A549 (cell line): ENCODE results near the gene TBC1D8. TPM values are rescaled to one million over a fixed set of nuclear protein-coding genes. Genes with fewer than 3 reads are reported as not detected.

Experiments
- ATAC-seq, 2 experiments: fragments of 200-7000 bp in 1 of 2; fragments of >200 bp in 1 of 2; cut with Nextera tagmentation in 1 of 2; cut with Tn5 transposase in 1 of 2; 3 replicates each; pipeline versions ENCODE4 v1.8.0 to v1.9.1; 2018 to 2020; ENCODE audit warnings: mild to moderate bottlenecking in 1 of 2, moderate library complexity in 1 of 2
- CTCF ChIA-PET: fragments of 300-600 bp; sonication (Branson Sonifier 250); formaldehyde crosslinking; extraction: SDS; loops from one replicate; lab custom pipeline; 2021; ENCODE audit warnings: antibody characterized with exemption, inconsistent platforms; lab: Yijun Ruan, JAX
- POLR2A ChIA-PET: fragments of 350-600 bp; formaldehyde crosslinking; extraction: SDS; loops from one replicate; lab custom pipeline; 2021; ENCODE audit warnings: antibody characterized with exemption, inconsistent platforms; lab: Yijun Ruan, JAX
- DNase-seq, 2 experiments: peaks; one replicate each; pipeline versions ENCODE4 v3.0.0 to v3.0.0-alpha.2; 2011 to 2016; ENCODE audit warnings: low read depth in 1 of 2, low spot score in 1 of 2
- FAIRE-seq: peaks from 2 replicates; lab custom pipeline; 2011; peaks lifted over from hg19 to GRCh38; lab: Jason Lieb, UNC
- H3K27ac ChIP-seq, 2 experiments: fragments of >200 bp; sonication (Bioruptor Twin); formaldehyde crosslinking; 3 replicates each; pipeline ENCODE4 v1.5.1; 2016 to 2017
- H3K4me1 ChIP-seq: fragments of >200 bp; sonication (Bioruptor Twin); formaldehyde crosslinking; 3 replicates; pipeline ENCODE4 v1.6.1; 2016
- H3K4me2 ChIP-seq: fragments of >200 bp; sonication (Bioruptor Twin); formaldehyde crosslinking; 3 replicates; pipeline ENCODE4 v1.6.1; 2016
- H3K4me3 ChIP-seq: fragments of >200 bp; sonication (Bioruptor Twin); formaldehyde crosslinking; 3 replicates; pipeline ENCODE4 v1.5.1; 2016
- H3K9me3 ChIP-seq: fragments of >200 bp; sonication (Bioruptor Twin); formaldehyde crosslinking; 3 replicates; pipeline ENCODE4 v1.6.1; 2016
- CBX2 ChIP-seq: fragments of 200-600 bp; sonication (generic); IDR thresholded peaks from 2 replicates; pipeline ENCODE4 v1.6.1; 2016; ENCODE audit warnings: low read depth, mild to moderate bottlenecking, borderline replicate concordance
- CEBPB ChIP-seq, 2 experiments: fragments of >200 bp in 1 of 2; sonication (Bioruptor Twin) in 1 of 2; formaldehyde crosslinking in 1 of 2; IDR thresholded peaks; 2 replicates each; pipeline ENCODE4 v1.6.1; 2012 to 2016
- EP300 ChIP-seq, 2 experiments: fragments of >200 bp; sonication (Bioruptor Twin); formaldehyde crosslinking; IDR thresholded peaks; 2 replicates in 1 of 2; 3 replicates in 1 of 2; pipeline ENCODE4 v1.6.1; 2016 to 2017
- FOSB ChIP-seq: fragments of 250-450 bp; sonication (Bioruptor Pico); IDR thresholded peaks from 2 replicates; pipeline ENCODE4 v1.5.0; 2020; ENCODE audit warnings: mild to moderate bottlenecking, moderate library complexity
- FOXS1 ChIP-seq: fragments of 250-450 bp; sonication (Bioruptor Pico); IDR thresholded peaks from 2 replicates; pipeline ENCODE4 v1.5.0; 2020; ENCODE audit warnings: mild to moderate bottlenecking, moderate library complexity
- GATA3 ChIP-seq: IDR thresholded peaks from 2 replicates; pipeline ENCODE4 v1.6.1; 2012; ENCODE audit warnings: borderline replicate concordance
- HDAC2 ChIP-seq: fragments of 200-600 bp; sonication (generic); IDR thresholded peaks from 2 replicates; pipeline ENCODE4 v1.6.1; 2016
- HOXB13 ChIP-seq: fragments of 250-450 bp; sonication (Bioruptor Pico); IDR thresholded peaks from 2 replicates; pipeline ENCODE4 v1.5.0; 2020; ENCODE audit warnings: low read depth, mild to moderate bottlenecking, moderate library complexity
- JUNB ChIP-seq: fragments of >200 bp; sonication (Bioruptor Twin); formaldehyde crosslinking; IDR thresholded peaks from 2 replicates; pipeline ENCODE4 v1.6.1; 2016
- KDM1A ChIP-seq: fragments of 200-600 bp; sonication (generic); IDR thresholded peaks from 2 replicates; pipeline ENCODE4 v1.6.1; 2016; ENCODE audit warnings: low read depth, mild to moderate bottlenecking
- MAZ ChIP-seq: fragments of 150-350 bp; IDR thresholded peaks from 2 replicates; pipeline ENCODE4 v1.6.1; 2014; ENCODE audit warnings: antibody characterized with exemption, low read depth, low read length, borderline replicate concordance
- NFE2L2 ChIP-seq: fragments of 150-350 bp; conservative IDR thresholded peaks from 2 replicates; pipeline ENCODE4 v1.6.1; 2014; ENCODE audit warnings: low read length
- PHF8 ChIP-seq: fragments of 200-600 bp; sonication (generic); IDR thresholded peaks from 2 replicates; pipeline ENCODE4 v1.6.1; 2016; ENCODE audit warnings: low read depth, mild to moderate bottlenecking, antibody characterized with exemption, moderate library complexity, borderline replicate concordance
- POLR2A ChIP-seq: IDR thresholded peaks from 2 replicates; pipeline ENCODE4 v1.6.1; 2012; ENCODE audit warnings: mild to moderate bottlenecking, low read length
- RAD21 ChIP-seq, 2 experiments: fragments of >200 bp in 1 of 2; sonication (Bioruptor Twin) in 1 of 2; formaldehyde crosslinking in 1 of 2; IDR thresholded peaks in 1 of 2; conservative IDR thresholded peaks in 1 of 2; 2 replicates in 1 of 2; 3 replicates in 1 of 2; pipeline ENCODE4 v1.6.1; 2012 to 2018; ENCODE audit warnings: inconsistent platforms in 1 of 2
- RARB ChIP-seq: fragments of 250-450 bp; sonication (Bioruptor Pico); IDR thresholded peaks from 2 replicates; pipeline ENCODE4 v1.8.0; 2021; ENCODE audit warnings: mild to moderate bottlenecking, moderate library complexity
- RCOR1 ChIP-seq: fragments of 150-350 bp; IDR thresholded peaks from 2 replicates; pipeline ENCODE4 v1.6.1; 2014; ENCODE audit warnings: antibody characterized with exemption, low read length, low read depth
- RFX5 ChIP-seq: fragments of 450-650 bp; IDR thresholded peaks from 2 replicates; pipeline ENCODE4 v1.7.1; 2014; ENCODE audit warnings: antibody characterized with exemption, mild to moderate bottlenecking, moderate library complexity
- SREBF2 ChIP-seq: fragments of 450-650 bp; IDR thresholded peaks from 2 replicates; pipeline ENCODE4 v1.6.1; 2014; ENCODE audit warnings: mild to moderate bottlenecking, moderate library complexity
- TFCP2L1 ChIP-seq: fragments of 250-450 bp; sonication (Bioruptor Pico); IDR thresholded peaks from 2 replicates; pipeline ENCODE4 v1.5.0; 2021; ENCODE audit warnings: mild to moderate bottlenecking
- ZC3H11A ChIP-seq: fragments of 450-650 bp; IDR thresholded peaks from 2 replicates; pipeline ENCODE4 v1.6.1; 2014; ENCODE audit warnings: antibody characterized with exemption, mild to moderate bottlenecking
- ZNF302 ChIP-seq: fragments of 250-450 bp; sonication (Bioruptor Pico); IDR thresholded peaks from 2 replicates; pipeline ENCODE4 v1.9.0; 2021; ENCODE audit warnings: inconsistent platforms, mild to moderate bottlenecking, moderate library complexity
- ZSCAN20 ChIP-seq: fragments of 250-450 bp; sonication (Bioruptor Pico); IDR thresholded peaks from 2 replicates; pipeline ENCODE4 v1.8.0; 2022; ENCODE audit warnings: mild to moderate bottlenecking, moderate library complexity
- WGBS: methylation state at CpG from one replicate; pipeline ENCODE4 v1.1.6; 2017; ENCODE audit errors: missing lambda C conversion rate; 5-methylcytosine and 5-hydroxymethylcytosine counted together
- polyA plus RNA-seq, 4 experiments: library from polyadenylated mRNA; depleted of rRNA in 3 of 4; stranded (reverse); fragments of >200 nt; fragmentation: RNase III in 1 of 4; extraction: RNeasy Plus Mini Kit Qiagen cat#74134 plus additional on column Dnase treatment in 1 of 4; gene quantifications; 2 replicates in 3 of 4; 3 replicates in 1 of 4; pipeline ENCODE4 v1.2.3, GENCODE V29; 2011 to 2017
- TF ChIP-seq, protein P1 (sequence below): fragments of >200 bp; sonication (Bioruptor Twin); formaldehyde crosslinking; IDR thresholded peaks from 3 replicates; pipeline ENCODE4 v1.6.1; 2016
- TF ChIP-seq, protein P2 (sequence below): IDR thresholded peaks from 2 replicates; pipeline ENCODE4 v1.6.1; 2012
- TF ChIP-seq, protein P3 (sequence below): fragments of >200 bp; sonication (Bioruptor Twin); formaldehyde crosslinking; IDR thresholded peaks from 2 replicates; pipeline ENCODE4 v1.6.1; 2016
- TF ChIP-seq, protein P4 (sequence below): fragments of 450-650 bp; IDR thresholded peaks from 2 replicates; pipeline ENCODE4 v1.6.1; 2014; ENCODE audit warnings: antibody characterized with exemption
- TF ChIP-seq, protein P5 (sequence below): fragments of 150-350 bp; IDR thresholded peaks from 2 replicates; pipeline ENCODE4 v1.6.1; 2014; ENCODE audit warnings: low read depth, mild to moderate bottlenecking, low read length
- TF ChIP-seq, protein P6 (sequence below): IDR thresholded peaks from 2 replicates; pipeline ENCODE4 v1.6.1; 2012; ENCODE audit warnings: low read depth, borderline replicate concordance

Gene TBC1D8
- polyA plus RNA-seq, 2 of the 4 experiments (the other 2 are of a cell fraction): 35.3 to 107 TPM

DNA sequence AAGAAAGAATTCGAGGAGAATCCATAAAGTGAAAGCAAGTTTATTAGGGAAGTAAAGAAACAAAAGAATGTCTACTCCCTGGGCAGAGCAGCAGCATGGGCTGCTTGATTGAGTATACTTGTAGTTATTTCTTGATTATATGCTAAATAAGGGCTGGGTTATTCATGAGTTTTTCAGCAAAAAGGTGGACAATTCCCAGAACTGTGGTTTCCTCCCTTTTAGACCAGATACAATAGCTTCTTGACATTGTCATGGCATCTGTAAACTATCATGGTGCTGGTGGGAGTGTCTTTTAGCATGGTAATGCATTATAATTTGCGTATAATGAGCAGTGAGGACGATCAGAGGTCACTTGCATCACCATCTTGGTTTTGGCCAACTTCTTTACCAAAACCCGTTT, 25.6 kb upstream of the TBC1D8 start:
- CTCF ChIA-PET: interaction anchor here (1.5 kb wide), 1 partner anchor 12 kb away, joined by 9 read pairs; no protein-coding TSS in a partner anchor
- 64% methylated on average over 4 of the region's 4 CpGs for WGBS
- peak overlapping the region; percentile 22; the same call in 2 of the 3 replicates for H3K4me2 ChIP-seq
- TF ChIP-seq HDAC2: no peak
- no peak for TF ChIP-seq SREBF2
- no peak for TF ChIP-seq NFE2L2
- TF ChIP-seq RFX5: no peak
- TF ChIP-seq, protein P1, sequence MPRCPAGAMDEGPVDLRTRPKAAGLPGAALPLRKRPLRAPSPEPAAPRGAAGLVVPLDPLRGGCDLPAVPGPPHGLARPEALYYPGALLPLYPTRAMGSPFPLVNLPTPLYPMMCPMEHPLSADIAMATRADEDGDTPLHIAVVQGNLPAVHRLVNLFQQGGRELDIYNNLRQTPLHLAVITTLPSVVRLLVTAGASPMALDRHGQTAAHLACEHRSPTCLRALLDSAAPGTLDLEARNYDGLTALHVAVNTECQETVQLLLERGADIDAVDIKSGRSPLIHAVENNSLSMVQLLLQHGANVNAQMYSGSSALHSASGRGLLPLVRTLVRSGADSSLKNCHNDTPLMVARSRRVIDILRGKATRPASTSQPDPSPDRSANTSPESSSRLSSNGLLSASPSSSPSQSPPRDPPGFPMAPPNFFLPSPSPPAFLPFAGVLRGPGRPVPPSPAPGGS: no peak
- no peak for TF ChIP-seq MAZ
- TF ChIP-seq RCOR1: no peak
- no peak for TF ChIP-seq TFCP2L1
- TF ChIP-seq RARB (CRISPR knock-in tag): no peak
- no peak for TF ChIP-seq CEBPB (IDR thresholded peaks at IDR 0.05)
- TF ChIP-seq, protein P2, sequence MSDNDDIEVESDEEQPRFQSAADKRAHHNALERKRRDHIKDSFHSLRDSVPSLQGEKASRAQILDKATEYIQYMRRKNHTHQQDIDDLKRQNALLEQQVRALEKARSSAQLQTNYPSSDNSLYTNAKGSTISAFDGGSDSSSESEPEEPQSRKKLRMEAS: no peak
- TF ChIP-seq GATA3: no peak
- no peak for TF ChIP-seq POLR2A
- TF ChIP-seq, all 56 proteins: peak for 0
- H3K9me3 ChIP-seq: peaks cover 11% of the 10 kb centered on the region; the same call in 1 of the 3 replicates
- ATAC-seq (no peak), DNase-seq (no peak), FAIRE-seq (no peak)
- POLR2A ChIA-PET: no interaction called here
- H3K27ac ChIP-seq: peak overlapping the region in 1 of 2 experiments; percentile 27; a peak in 1 of 6 replicates
- no peak overlapping the region for H3K4me3 ChIP-seq
- H3K4me1 ChIP-seq: peaks cover 20% of the 10 kb centered on the region

DNA sequence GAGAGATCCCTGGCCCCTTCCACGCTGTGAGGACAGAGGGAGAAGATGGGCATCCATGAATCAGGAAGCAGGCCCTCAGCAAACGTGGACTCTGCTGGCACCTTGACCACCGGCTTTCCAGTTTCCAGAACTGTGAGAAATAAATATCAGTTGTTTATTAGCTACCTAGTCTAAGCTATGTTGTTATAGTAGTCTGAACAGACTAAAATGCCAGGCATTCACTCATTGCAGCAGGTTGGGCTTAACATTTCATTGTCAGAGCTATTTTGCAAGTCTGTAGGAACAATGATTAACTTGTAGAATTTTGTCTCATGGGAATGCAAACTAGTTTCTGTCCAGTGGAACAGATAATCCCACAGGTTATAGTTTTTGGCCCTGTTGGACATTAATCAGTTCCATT, 24.8 kb upstream of the TBC1D8 start:
- TF ChIP-seq ZNF302 (CRISPR knock-in tag) (no peak), PHF8 (no peak), CEBPB (IDR thresholded peaks at IDR 0.05) (no peak), KDM1A (no peak), HOXB13 (no peak), ZSCAN20 (no peak), RFX5 (no peak), ZC3H11A (no peak), FOXS1 (CRISPR knock-in tag) (no peak), EP300 (IDR thresholded peaks at IDR 0.05) (no peak), JUNB (no peak), RAD21 (conservative IDR thresholded peaks at IDR 0.05 in 1 of 2, IDR thresholded peaks at IDR 0.05 in 1 of 2) (no peak), FOSB (CRISPR knock-in tag) (no peak), CBX2 (no peak), SREBF2 (no peak)
- TF ChIP-seq, protein P3, sequence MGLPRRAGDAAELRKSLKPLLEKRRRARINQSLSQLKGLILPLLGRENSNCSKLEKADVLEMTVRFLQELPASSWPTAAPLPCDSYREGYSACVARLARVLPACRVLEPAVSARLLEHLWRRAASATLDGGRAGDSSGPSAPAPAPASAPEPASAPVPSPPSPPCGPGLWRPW: no peak
- TF ChIP-seq, protein P4, sequence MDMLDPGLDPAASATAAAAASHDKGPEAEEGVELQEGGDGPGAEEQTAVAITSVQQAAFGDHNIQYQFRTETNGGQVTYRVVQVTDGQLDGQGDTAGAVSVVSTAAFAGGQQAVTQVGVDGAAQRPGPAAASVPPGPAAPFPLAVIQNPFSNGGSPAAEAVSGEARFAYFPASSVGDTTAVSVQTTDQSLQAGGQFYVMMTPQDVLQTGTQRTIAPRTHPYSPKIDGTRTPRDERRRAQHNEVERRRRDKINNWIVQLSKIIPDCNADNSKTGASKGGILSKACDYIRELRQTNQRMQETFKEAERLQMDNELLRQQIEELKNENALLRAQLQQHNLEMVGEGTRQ: no peak
- TF ChIP-seq, protein P5, sequence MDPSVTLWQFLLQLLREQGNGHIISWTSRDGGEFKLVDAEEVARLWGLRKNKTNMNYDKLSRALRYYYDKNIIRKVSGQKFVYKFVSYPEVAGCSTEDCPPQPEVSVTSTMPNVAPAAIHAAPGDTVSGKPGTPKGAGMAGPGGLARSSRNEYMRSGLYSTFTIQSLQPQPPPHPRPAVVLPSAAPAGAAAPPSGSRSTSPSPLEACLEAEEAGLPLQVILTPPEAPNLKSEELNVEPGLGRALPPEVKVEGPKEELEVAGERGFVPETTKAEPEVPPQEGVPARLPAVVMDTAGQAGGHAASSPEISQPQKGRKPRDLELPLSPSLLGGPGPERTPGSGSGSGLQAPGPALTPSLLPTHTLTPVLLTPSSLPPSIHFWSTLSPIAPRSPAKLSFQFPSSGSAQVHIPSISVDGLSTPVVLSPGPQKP: no peak
- TF ChIP-seq, protein P6, sequence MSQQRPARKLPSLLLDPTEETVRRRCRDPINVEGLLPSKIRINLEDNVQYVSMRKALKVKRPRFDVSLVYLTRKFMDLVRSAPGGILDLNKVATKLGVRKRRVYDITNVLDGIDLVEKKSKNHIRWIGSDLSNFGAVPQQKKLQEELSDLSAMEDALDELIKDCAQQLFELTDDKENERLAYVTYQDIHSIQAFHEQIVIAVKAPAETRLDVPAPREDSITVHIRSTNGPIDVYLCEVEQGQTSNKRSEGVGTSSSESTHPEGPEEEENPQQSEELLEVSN: no peak
- peak; percentile 66 to 74 for ATAC-seq
- FAIRE-seq: no peak
- Histone ChIP-seq H3K4me1 (peaks cover 20% of the 10 kb centered on the region), H3K4me3 (no peak overlapping the region), H3K27ac (peak overlapping the region; percentile 5 to 60; a peak in 5 of 6 replicates), H3K4me2 (peak overlapping the region; percentile 22), H3K9me3 (peaks cover 15% of the 10 kb centered on the region; the same call in 1 of the 3 replicates)
- peak in 1 of 2 experiments; percentile 54 for DNase-seq
- WGBS: 44% methylated on average over 3 of the region's 3 CpGs
- POLR2A ChIA-PET: no interaction called here
- CTCF ChIA-PET: interaction anchor here (1.5 kb wide), 1 partner anchor 13 kb away, joined by 9 read pairs; no protein-coding TSS in a partner anchor
